ENCODE measurements around the gene NDUFS7.

Gene NDUFS7

DNA sequence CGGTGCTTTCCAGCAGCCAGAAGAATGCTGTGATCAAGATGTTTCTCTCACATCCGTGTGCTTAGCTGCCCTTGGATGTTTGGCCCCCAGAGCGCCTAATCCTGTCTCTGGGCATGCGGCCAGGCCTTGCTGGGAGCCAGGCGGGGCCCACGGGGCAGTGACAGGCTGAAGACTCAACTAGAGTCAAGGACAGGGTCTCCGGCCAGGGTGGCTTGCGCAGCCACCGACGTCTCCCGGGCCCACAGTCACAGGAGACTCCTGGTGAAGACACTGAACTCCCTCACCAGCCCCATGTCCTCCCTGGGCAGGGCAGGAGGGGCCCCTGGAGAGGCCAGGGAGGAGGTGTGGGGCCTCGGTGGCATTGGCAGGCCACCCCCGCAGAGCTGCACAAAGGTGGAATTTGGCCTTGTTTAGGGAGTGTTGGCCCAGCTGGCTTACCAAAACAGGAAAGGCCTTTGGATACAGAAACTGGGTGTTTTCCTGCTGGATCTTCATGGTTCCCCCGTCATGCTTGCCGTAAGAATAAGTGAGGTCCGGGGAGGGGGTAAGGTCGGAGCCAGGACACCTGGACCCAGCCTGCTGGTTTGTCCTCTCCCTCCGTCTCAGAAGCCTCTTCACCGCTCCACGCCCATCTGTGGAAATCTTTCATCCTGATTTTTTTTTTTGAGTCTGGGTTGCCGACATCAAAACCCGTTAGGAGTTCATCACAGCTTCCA lies 10.0 kb upstream of the NDUFS7 start:
- Histone ChIP-seq H3K27ac (no peak overlapping the region), H2AFZ (ENCODE audit: low read depth) (no peak overlapping the region), H3K79me2 (ENCODE audit: insufficient read depth, low read depth) (no peaks in the 10 kb centered on the region), H4K20me1 (ENCODE audit: insufficient read depth) (no peaks in the 10 kb centered on the region), H3K4me3 (IDR thresholded peaks at IDR 0.05; ENCODE audit: insufficient read depth, low read depth, low read length) (no peak overlapping the region), H3K27me3 (ENCODE audit: insufficient read depth, low read depth) (no peaks in the 10 kb centered on the region), H3K4me1 (ENCODE audit: low read depth, poor library complexity, severe bottlenecking) (no peaks in the 10 kb centered on the region), H3K36me3 (ENCODE audit: insufficient read depth) (no peaks in the 10 kb centered on the region), H3K9ac (no peak overlapping the region), H3K4me2 (no peak overlapping the region)
- TF ChIP-seq CTCF (conservative IDR thresholded peaks at IDR 0.05; ENCODE audit: low read depth, low read length), result no peak

GRCh38 chr19:1374250-1374577 lies 9.5 kb upstream of the NDUFS7 start:
- no peak overlapping the region for H3K27ac ChIP-seq
- no peaks in the 10 kb centered on the region for H3K79me2 ChIP-seq (ENCODE audit: insufficient read depth, low read depth)
- H3K4me3 ChIP-seq (IDR thresholded peaks at IDR 0.05; ENCODE audit: insufficient read depth, low read depth, low read length), result no peak overlapping the region
- H3K4me2 ChIP-seq, result no peak overlapping the region
- H3K36me3 ChIP-seq (ENCODE audit: insufficient read depth), result no peaks in the 10 kb centered on the region
- no peaks in the 10 kb centered on the region for H3K4me1 ChIP-seq (ENCODE audit: low read depth, poor library complexity, severe bottlenecking)
- H2AFZ ChIP-seq (ENCODE audit: low read depth), result no peak overlapping the region
- H3K27me3 ChIP-seq (ENCODE audit: insufficient read depth, low read depth), result no peaks in the 10 kb centered on the region
- no peak for TF ChIP-seq CTCF (conservative IDR thresholded peaks at IDR 0.05; ENCODE audit: low read depth, low read length)
- H3K9ac ChIP-seq, result no peak overlapping the region
- H4K20me1 ChIP-seq (ENCODE audit: insufficient read depth), result no peaks in the 10 kb centered on the region

DNA sequence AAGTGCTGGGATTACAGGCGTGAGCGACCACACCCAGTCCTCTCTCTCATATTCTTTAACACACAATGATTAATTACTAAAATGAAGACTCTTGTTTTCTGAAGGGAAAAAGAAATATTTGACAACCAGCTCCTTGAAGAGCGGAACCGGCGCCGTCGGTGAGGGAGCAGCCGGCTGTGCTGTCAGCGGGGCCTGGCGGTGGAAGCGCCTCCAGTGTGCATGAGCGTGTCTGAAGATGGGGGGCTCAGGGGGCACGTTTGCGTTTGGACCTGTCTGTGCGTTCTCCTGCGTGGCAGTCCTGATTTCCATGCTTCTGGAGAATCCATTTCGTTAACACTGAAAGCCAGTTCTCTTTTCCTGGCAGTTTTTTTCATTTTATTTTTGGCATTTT lies 7.3 kb upstream of the NDUFS7 start:
- H3K4me1 ChIP-seq (ENCODE audit: low read depth, poor library complexity, severe bottlenecking), result no peaks in the 10 kb centered on the region
- H3K79me2 ChIP-seq (ENCODE audit: insufficient read depth, low read depth), result no peaks in the 10 kb centered on the region
- no peak overlapping the region for H3K27ac ChIP-seq
- H3K9ac ChIP-seq, result no peak overlapping the region
- H3K4me2 ChIP-seq, result no peak overlapping the region
- H3K4me3 ChIP-seq (IDR thresholded peaks at IDR 0.05; ENCODE audit: insufficient read depth, low read depth, low read length), result no peak overlapping the region
- H4K20me1 ChIP-seq (ENCODE audit: insufficient read depth), result no peaks in the 10 kb centered on the region
- no peak for TF ChIP-seq CTCF (conservative IDR thresholded peaks at IDR 0.05; ENCODE audit: low read depth, low read length)
- H2AFZ ChIP-seq (ENCODE audit: low read depth), result no peak overlapping the region
- no peaks in the 10 kb centered on the region; the same call in 1 of the 2 replicates for H3K27me3 ChIP-seq (ENCODE audit: insufficient read depth, low read depth)
- H3K36me3 ChIP-seq (ENCODE audit: insufficient read depth), result no peaks in the 10 kb centered on the region

DNA sequence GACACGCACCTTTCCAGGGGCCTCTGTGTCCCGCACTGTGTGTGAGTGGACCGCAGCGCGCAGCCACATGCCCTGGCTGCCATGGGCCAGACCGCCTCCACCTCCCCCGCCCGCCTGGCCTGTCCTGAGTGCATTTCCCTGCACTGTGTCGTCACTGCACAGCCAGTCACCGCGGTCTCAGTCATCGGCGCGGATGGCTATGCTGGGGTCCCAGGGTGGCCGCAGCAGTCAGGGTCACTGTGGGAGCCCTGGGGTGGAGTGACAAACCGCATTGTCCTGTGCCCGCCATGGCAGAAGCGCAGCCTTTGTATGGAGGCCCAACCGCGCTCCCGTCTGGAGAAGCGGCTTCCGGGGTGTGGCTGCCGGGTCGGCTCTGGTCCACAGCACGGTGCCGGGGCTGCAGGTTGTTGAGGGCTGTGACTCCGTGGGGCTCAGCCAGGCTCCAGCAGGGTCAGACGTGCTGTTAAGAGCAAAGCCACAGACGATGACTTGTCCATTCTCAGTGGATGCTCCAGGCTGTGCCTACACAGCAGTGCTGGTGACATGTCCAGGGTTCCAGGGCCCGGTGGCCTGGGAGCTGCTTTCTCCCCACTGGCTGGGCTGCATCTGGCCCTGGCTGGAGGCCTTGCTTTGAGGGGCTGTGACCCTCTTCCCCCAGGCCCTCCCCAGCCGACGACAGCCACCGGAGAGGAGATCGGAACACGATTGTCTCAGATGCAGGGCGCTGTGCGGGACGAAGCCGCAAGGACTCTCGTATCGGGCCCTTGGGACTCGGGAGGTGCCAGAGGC lies 6.3 kb upstream of the NDUFS7 start:
- Histone ChIP-seq H4K20me1 (ENCODE audit: insufficient read depth) (no peaks in the 10 kb centered on the region), H3K4me2 (no peak overlapping the region), H3K4me3 (IDR thresholded peaks at IDR 0.05; ENCODE audit: insufficient read depth, low read depth, low read length) (no peak overlapping the region), H2AFZ (ENCODE audit: low read depth) (no peak overlapping the region), H3K4me1 (ENCODE audit: low read depth, poor library complexity, severe bottlenecking) (no peaks in the 10 kb centered on the region), H3K27ac (no peak overlapping the region), H3K9ac (no peak overlapping the region), H3K27me3 (ENCODE audit: insufficient read depth, low read depth) (no peaks in the 10 kb centered on the region; the same call in 1 of the 2 replicates), H3K36me3 (ENCODE audit: insufficient read depth) (no peaks in the 10 kb centered on the region), H3K79me2 (ENCODE audit: insufficient read depth, low read depth) (no peaks in the 10 kb centered on the region)
- TF ChIP-seq CTCF (conservative IDR thresholded peaks at IDR 0.05; ENCODE audit: low read depth, low read length), result no peak
